CD8-positive, alpha-beta memory T cell (primary cell): ENCODE measurements around the gene TMEM217. TPM values are rescaled to one million over a fixed set of nuclear protein-coding genes. Genes with fewer than 3 reads are reported as not detected.
"Not testable (repeated sequence)": the region's sequence is repeated elsewhere in the genome, so short reads cannot be mapped to it uniquely, and the experiment has no call there.

Source experiments
- CTCF ChIA-PET: fragments of 350-600 bp; sonication (Branson Sonifier 250); formaldehyde crosslinking; loops from one replicate; lab custom pipeline; 2021; ENCODE audit warnings: antibody characterized with exemption; lab: Charles Lee
- POLR2A ChIA-PET: fragments of 350-600 bp; sonication (Branson Sonifier 250); formaldehyde crosslinking; loops from one replicate; lab custom pipeline; 2021; ENCODE audit warnings: antibody characterized with exemption; lab: Charles Lee
- DNase-seq, 5 donors: peaks; one replicate each; pipeline versions ENCODE4 v3.0.0 to v3.0.0-alpha.2; 2020 to 2022; ENCODE audit warnings: mixed read lengths in 1 of 5
- H3K27ac ChIP-seq: one replicate; pipeline ENCODE4 v1.7.0; 2013; ENCODE audit warnings: low read depth, mild to moderate bottlenecking, low read length, moderate library complexity
- H3K27me3 ChIP-seq: 2 replicates; pipeline ENCODE4 v1.7.0; 2013; ENCODE audit warnings: low read length, mild to moderate bottlenecking; ENCODE audit not compliant: insufficient read depth, poor library complexity, severe bottlenecking
- H3K36me3 ChIP-seq: 2 replicates; pipeline ENCODE4 v1.7.0; 2013; ENCODE audit warnings: mild to moderate bottlenecking, low read length, moderate library complexity; ENCODE audit not compliant: insufficient read depth
- H3K4me1 ChIP-seq: 2 replicates; pipeline ENCODE4 v1.7.0; 2013; ENCODE audit warnings: mild to moderate bottlenecking, low read length, moderate library complexity; ENCODE audit not compliant: insufficient read depth
- H3K4me3 ChIP-seq: 2 replicates; pipeline ENCODE4 v1.7.0; 2013; ENCODE audit warnings: mild to moderate bottlenecking, low read length
- H3K9me3 ChIP-seq: 2 replicates; pipeline ENCODE4 v1.7.0; 2013; ENCODE audit warnings: mild to moderate bottlenecking, low read length
- H3K27ac Mint-ChIP-seq, 8 donors: one replicate each; pipeline ENCODE4 v1.8.0; 2020 to 2021; ENCODE audit warnings: mixed read lengths in 8 of 8, mild to moderate bottlenecking in 6 of 8, inconsistent platforms in 3 of 8, moderate library complexity in 3 of 8
- H3K27me3 Mint-ChIP-seq, 2 donors: one replicate each; pipeline ENCODE4 v1.8.0; 2020 to 2021; ENCODE audit warnings: mixed read lengths in 2 of 2, mild to moderate bottlenecking in 1 of 2, moderate library complexity in 1 of 2
- H3K36me3 Mint-ChIP-seq, 3 donors: one replicate each; pipeline ENCODE4 v1.8.0; 2020 to 2021; ENCODE audit warnings: mixed read lengths in 3 of 3, inconsistent platforms in 1 of 3, mild to moderate bottlenecking in 1 of 3
- H3K4me1 Mint-ChIP-seq, 3 donors: one replicate each; pipeline ENCODE4 v1.8.0; 2020 to 2021; ENCODE audit warnings: mixed read lengths in 3 of 3, inconsistent platforms in 1 of 3, mild to moderate bottlenecking in 1 of 3
- H3K4me3 Mint-ChIP-seq, 7 donors: one replicate each; pipeline ENCODE4 v1.8.0; 2020 to 2021; ENCODE audit warnings: mixed read lengths in 7 of 7, mild to moderate bottlenecking in 6 of 7, moderate library complexity in 4 of 7, inconsistent platforms in 2 of 7
- H3K9me3 Mint-ChIP-seq, 5 donors: one replicate each; pipeline ENCODE4 v1.8.0; 2020 to 2022; ENCODE audit warnings: mixed read lengths in 5 of 5, mild to moderate bottlenecking in 3 of 5, moderate library complexity in 2 of 5, inconsistent platforms in 1 of 5
- polyA plus RNA-seq: library from polyadenylated mRNA; unstranded; fragments of 300-500 nt; fragmentation: Illumina TruSeq; gene quantifications from one replicate; pipeline ENCODE4 v1.2.3, GENCODE V29; 2021
- total RNA-seq, 2 experiments: library from RNA; stranded (reverse); gene quantifications; one replicate each; pipeline ENCODE4 v1.2.3, GENCODE V29; 2021

TMEM217 gene
- total and polyA plus RNA-seq, 3 experiments from 2014 or later, result 0.44 to 6.6 (median 4.2) TPM

DNA sequence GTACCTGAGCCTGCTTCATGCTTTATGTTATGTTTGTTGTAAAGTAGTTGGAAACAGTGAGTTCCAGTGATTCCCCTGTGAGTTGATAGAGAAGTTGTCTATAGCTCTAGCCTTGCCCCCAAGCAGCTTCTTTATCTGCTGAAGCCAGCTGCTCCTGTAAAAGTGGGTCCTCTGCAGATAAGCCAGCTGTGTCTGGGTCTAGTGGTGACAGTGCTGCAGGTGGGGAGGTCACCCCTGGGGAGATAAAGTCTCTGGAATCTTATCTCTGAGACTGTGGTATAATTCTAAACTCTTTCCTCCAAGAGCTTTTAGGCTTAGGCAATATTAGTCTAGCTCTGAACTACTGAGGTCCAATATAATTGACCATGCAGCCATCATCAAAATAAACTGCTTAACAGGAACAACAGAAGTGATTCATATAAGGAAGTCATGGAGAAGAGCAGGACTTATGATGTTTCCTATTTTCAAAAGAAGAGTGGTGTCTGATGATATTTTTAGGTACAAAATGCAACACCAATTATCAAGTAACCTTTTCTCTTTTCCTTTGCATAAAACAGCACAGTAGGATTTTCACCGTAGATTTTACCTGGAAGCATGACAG, 44.2 kb upstream of the TMEM217 start:
- CTCF ChIA-PET, result no interaction called here
- no peak for DNase-seq
- Histone ChIP-seq H3K27ac (no peak overlapping the region), H3K27me3 (no peaks in the 10 kb centered on the region), H3K4me1 (no peaks in the 10 kb centered on the region), H3K36me3 (peaks cover 23% of the 10 kb centered on the region), H3K9me3 (no peaks in the 10 kb centered on the region), H3K4me3 (no peak overlapping the region)
- peaks cover 14 to 83% (median 38%) of the 10 kb centered on the region in 3 donors for H3K36me3 Mint-ChIP-seq
- no peaks in the 10 kb centered on the region for H3K4me1 Mint-ChIP-seq
- POLR2A ChIA-PET, result no interaction called here
- H3K27me3 Mint-ChIP-seq, result no peaks in the 10 kb centered on the region
- H3K27ac Mint-ChIP-seq, result peak overlapping the region in 2 of 8 donors; percentile 2 to 5
- no peak overlapping the region for H3K4me3 Mint-ChIP-seq
- peaks cover 0 to 4% (median 0%) of the 10 kb centered on the region in 5 donors for H3K9me3 Mint-ChIP-seq

DNA sequence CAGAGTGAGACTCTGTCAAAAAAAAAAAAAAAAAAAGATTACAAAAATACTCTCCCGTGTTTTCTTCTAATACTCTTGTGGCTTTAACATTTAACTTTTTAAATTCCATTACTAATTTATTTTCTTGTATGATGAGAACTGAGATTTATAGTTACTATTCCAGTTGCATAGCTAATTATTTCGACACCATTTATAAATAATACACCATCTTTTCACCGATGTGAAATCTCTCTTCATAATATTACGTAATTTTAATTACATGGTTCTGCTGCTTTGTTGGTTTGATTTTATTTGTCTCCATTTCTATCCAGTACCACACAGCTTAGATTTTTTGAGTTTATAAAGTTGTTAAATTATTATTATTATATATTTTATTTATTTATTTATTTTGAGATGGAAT, 42.0 kb upstream of the TMEM217 start:
- no peak overlapping the region for H3K27ac ChIP-seq
- no peaks in the 10 kb centered on the region for H3K27me3 Mint-ChIP-seq
- no peak overlapping the region for H3K4me3 Mint-ChIP-seq
- H3K4me3 ChIP-seq, result no peak overlapping the region
- no peaks in the 10 kb centered on the region for H3K27me3 ChIP-seq
- POLR2A ChIA-PET, result no interaction called here
- no peaks in the 10 kb centered on the region for H3K9me3 ChIP-seq
- H3K36me3 Mint-ChIP-seq, result peaks cover 21 to 81% (median 43%) of the 10 kb centered on the region in 3 donors
- no peak for DNase-seq
- H3K36me3 ChIP-seq, result peaks cover 23% of the 10 kb centered on the region
- no peak overlapping the region for H3K27ac Mint-ChIP-seq
- CTCF ChIA-PET, result no interaction called here
- H3K9me3 Mint-ChIP-seq, result peaks cover 0 to 4% (median 0%) of the 10 kb centered on the region in 5 donors
- no peaks in the 10 kb centered on the region for H3K4me1 ChIP-seq
- no peaks in the 10 kb centered on the region for H3K4me1 Mint-ChIP-seq

DNA sequence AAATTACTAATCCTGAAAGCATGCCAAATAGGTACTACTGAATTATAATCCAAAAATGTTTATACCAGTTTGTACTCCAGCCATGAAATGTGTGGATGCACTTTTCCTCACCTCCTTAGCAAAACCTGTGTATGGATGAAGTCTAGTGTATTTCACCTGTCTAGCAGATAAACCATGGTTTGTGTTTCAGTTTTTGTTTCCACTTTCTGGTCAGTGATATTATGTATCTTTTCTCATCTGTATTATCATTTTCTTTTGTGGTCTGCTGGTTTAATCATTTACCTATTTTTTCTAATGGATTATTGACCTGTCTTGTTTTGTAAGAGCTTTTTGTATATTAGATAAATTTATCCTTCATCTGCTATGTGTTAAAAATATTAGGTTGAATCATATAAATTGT, 41.0 kb upstream of the TMEM217 start:
- Mint-ChIP-seq H3K9me3 (peaks cover 0 to 4% (median 0%) of the 10 kb centered on the region in 5 donors), H3K4me1 (no peaks in the 10 kb centered on the region), H3K27ac (no peak overlapping the region), H3K4me3 (no peak overlapping the region), H3K36me3 (peaks cover 21 to 77% (median 36%) of the 10 kb centered on the region in 3 donors), H3K27me3 (no peaks in the 10 kb centered on the region)
- no peak overlapping the region for H3K4me3 ChIP-seq
- CTCF ChIA-PET, result no interaction called here
- no peaks in the 10 kb centered on the region for H3K27me3 ChIP-seq
- H3K4me1 ChIP-seq, result no peaks in the 10 kb centered on the region
- DNase-seq, result no peak
- H3K36me3 ChIP-seq, result peaks cover 20% of the 10 kb centered on the region
- H3K27ac ChIP-seq, result no peak overlapping the region
- POLR2A ChIA-PET, result no interaction called here
- H3K9me3 ChIP-seq, result no peaks in the 10 kb centered on the region

DNA sequence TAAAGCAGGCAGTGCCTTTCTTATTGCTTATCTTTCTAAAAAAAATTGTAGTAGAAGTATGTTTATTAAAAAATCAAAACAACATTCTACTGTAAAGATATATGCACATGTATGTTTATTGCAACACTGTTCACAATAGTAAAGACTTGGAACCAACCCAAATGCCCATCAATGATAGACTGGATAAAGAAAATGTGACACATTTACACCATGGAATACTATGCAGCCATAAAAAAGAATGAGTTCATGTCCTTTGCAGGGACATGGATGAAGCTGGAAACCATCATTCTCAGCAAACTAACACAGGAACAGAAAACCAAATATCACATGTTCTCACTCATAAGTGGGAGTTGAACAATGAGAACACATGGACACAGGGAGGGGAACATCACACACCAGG, 39.7 kb upstream of the TMEM217 start:
- H3K9me3 Mint-ChIP-seq, H3K27ac ChIP-seq, H3K27me3 Mint-ChIP-seq, H3K4me1 ChIP-seq, H3K4me1 Mint-ChIP-seq, DNase-seq, H3K36me3 ChIP-seq, CTCF ChIA-PET, H3K4me3 ChIP-seq, H3K27me3 ChIP-seq, H3K27ac Mint-ChIP-seq, H3K4me3 Mint-ChIP-seq, H3K9me3 ChIP-seq: not testable (repeated sequence)
- POLR2A ChIA-PET, result interaction anchor here (0.7 kb wide), 2 partner anchors 130 to 638 kb away, joined by 5 to 7 read pairs; no protein-coding TSS in a partner anchor
- peaks cover 25 to 74% (median 35%) of the 10 kb centered on the region in 3 donors for H3K36me3 Mint-ChIP-seq

DNA sequence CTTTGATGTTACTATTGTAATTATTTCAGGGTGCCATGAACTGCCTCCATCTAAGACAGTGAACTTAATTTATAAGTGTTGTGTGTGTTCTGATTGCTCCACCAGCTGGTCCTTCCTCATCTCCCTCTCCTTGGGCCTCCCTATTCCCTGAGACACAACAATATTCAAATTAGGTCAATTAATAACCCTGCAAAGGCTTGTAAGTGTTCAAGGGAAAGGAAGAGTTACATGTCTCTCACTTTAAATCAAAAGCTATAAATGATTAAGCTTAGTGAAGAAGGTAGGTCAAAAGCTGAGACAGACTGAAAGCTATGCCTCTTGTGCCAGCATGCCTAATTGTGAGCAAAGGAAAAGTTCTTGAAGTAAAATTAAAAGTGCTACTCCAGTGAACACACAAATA, 35.5 kb upstream of the TMEM217 start:
- Histone ChIP-seq H3K27ac (no peak overlapping the region), H3K9me3 (no peaks in the 10 kb centered on the region), H3K36me3 (peaks cover 8% of the 10 kb centered on the region), H3K4me3 (no peak overlapping the region), H3K4me1 (peaks cover 19% of the 10 kb centered on the region), H3K27me3 (no peaks in the 10 kb centered on the region)
- Mint-ChIP-seq H3K9me3 (peaks cover 0 to 4% (median 0%) of the 10 kb centered on the region in 5 donors), H3K36me3 (peaks cover 29 to 66% (median 29%) of the 10 kb centered on the region in 3 donors), H3K27me3 (no peaks in the 10 kb centered on the region), H3K27ac (no peak overlapping the region), H3K4me1 (peaks cover 16 to 20% (median 20%) of the 10 kb centered on the region in 3 donors), H3K4me3 (no peak overlapping the region)
- POLR2A ChIA-PET, result no interaction called here
- CTCF ChIA-PET, result no interaction called here
- DNase-seq, result no peak

DNA sequence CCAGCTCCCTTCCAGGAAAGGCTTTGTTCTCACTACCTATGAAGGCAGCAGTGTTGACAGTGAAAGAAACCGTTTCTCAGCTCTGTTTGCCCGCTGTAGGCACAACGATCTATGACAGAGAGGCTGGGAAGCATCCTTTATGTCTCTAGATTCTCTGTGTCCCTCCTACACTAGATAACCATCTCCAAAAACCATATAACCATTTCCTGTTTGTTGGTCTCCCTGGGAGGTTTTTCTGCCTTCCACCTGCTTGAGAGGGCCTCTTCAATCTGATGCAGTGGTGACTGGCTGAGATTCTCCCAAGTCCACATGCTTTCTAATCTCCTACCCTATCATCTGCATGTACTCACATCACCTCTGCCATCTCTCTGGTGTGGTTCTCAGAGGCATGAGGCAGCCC, 32.0 kb upstream of the TMEM217 start:
- Histone ChIP-seq H3K9me3 (no peaks in the 10 kb centered on the region), H3K4me1 (peaks cover 23% of the 10 kb centered on the region), H3K4me3 (no peak overlapping the region), H3K36me3 (peaks cover 10% of the 10 kb centered on the region), H3K27ac (no peak overlapping the region), H3K27me3 (no peaks in the 10 kb centered on the region)
- H3K4me1 Mint-ChIP-seq, result peaks cover 16 to 25% (median 25%) of the 10 kb centered on the region in 3 donors
- H3K27ac Mint-ChIP-seq, result peak overlapping the region; percentile 3 to 90 (median 78)
- no peaks in the 10 kb centered on the region for H3K27me3 Mint-ChIP-seq
- DNase-seq, result peak in 3 of 5 donors; percentile 2 to 34 (median 28)
- ChIA-PET CTCF (interaction anchor here (1.1 kb wide), 1 partner anchor 36 kb away, joined by 3 read pairs; no protein-coding TSS in a partner anchor), POLR2A (no interaction called here)
- H3K36me3 Mint-ChIP-seq, result peaks cover 15 to 66% (median 25%) of the 10 kb centered on the region in 3 donors
- H3K9me3 Mint-ChIP-seq, result no peaks in the 10 kb centered on the region
- peak overlapping the region in 4 of 7 donors; percentile 15 to 33 (median 24) for H3K4me3 Mint-ChIP-seq

DNA sequence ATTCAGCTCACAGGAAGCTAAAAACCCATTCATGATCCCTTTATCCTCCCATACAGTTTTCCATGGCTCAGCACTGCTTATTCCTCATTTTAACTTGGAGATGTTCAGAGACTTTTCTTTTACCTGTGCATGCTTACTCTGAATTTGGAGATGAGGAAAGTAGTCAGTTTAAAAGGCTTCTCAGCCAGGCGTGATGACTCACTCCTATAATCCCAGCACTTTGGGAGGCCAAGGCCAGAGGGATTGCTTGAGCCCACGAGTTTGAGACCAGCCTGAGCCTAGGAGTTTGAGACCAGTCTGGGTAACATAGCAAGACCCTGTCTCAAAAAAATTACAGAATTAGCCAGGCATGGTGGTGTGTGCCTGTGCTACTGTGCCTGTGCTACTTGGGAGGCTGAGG, 30.3 kb upstream of the TMEM217 start:
- Mint-ChIP-seq H3K4me1 (peaks cover 16 to 25% (median 25%) of the 10 kb centered on the region in 3 donors), H3K4me3 (no peak overlapping the region), H3K36me3 (peaks cover 19 to 70% (median 31%) of the 10 kb centered on the region in 3 donors), H3K9me3 (no peaks in the 10 kb centered on the region), H3K27me3 (no peaks in the 10 kb centered on the region), H3K27ac (no peak overlapping the region)
- Histone ChIP-seq H3K4me1 (peaks cover 23% of the 10 kb centered on the region), H3K4me3 (no peak overlapping the region), H3K36me3 (peaks cover 26% of the 10 kb centered on the region), H3K27me3 (no peaks in the 10 kb centered on the region), H3K27ac (no peak overlapping the region), H3K9me3 (no peaks in the 10 kb centered on the region)
- ChIA-PET POLR2A (no interaction called here), CTCF (no interaction called here)
- no peak for DNase-seq

DNA sequence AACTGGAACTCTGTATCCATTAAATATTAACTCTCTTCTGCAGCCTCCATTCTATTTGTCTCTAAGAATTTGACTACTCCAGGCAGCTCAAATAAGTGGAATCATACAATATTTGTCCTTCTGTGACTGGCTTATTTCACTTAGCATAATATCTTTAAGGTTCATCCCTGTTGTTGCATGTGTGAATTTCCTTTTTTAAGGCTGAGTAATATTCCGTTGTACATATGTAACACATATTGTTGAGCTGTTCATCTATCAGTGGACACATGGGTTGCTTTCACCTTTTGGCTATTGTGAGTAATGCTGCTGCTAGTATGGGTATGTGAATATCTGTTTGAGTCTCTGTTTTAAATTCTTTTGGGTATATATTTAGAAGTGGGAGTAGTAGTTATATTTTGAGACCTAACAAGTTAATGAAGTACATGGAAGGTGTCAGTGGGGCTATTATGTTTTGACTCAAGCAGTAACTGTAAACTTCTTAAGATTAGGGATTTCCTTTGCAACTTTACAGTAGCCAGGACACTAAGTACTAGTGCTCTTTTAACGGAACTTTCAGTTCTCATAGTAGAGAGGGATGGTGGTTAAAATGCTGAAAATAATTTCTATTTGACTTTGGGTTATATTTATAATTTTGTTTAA, 29.7 kb upstream of the TMEM217 start:
- no peaks in the 10 kb centered on the region for H3K9me3 ChIP-seq
- ChIA-PET CTCF (no interaction called here), POLR2A (no interaction called here)
- Mint-ChIP-seq H3K36me3 (peaks cover 20 to 73% (median 33%) of the 10 kb centered on the region in 3 donors), H3K9me3 (no peaks in the 10 kb centered on the region), H3K4me3 (peak overlapping the region in 1 of 7 donors; percentile 26), H3K4me1 (peaks cover 16 to 25% (median 25%) of the 10 kb centered on the region in 3 donors), H3K27me3 (no peaks in the 10 kb centered on the region), H3K27ac (peak overlapping the region in 2 of 8 donors; percentile 9 to 13)
- H3K27me3 ChIP-seq, result no peaks in the 10 kb centered on the region
- no peak for DNase-seq
- no peak overlapping the region for H3K27ac ChIP-seq
- H3K4me1 ChIP-seq, result peaks cover 23% of the 10 kb centered on the region
- H3K4me3 ChIP-seq, result no peak overlapping the region
- peaks cover 31% of the 10 kb centered on the region for H3K36me3 ChIP-seq
